ENCODE measurements around the gene CRYGC. TPM values are rescaled to one million over a fixed set of nuclear protein-coding genes. Genes with fewer than 3 reads are reported as not detected.

Gene CRYGC
- total and polyA plus RNA-seq, 2 of the 13 experiments (the other 11 are each of a cell fraction or from before 2014, with no cell fraction given) = 0.20 to 0.27 TPM

GRCh38 chr2:208175069-208175839 lies 45.6 kb upstream of the CRYGC start (continued):
- TF ChIP-seq MED1 (CRISPR knock-in tag; IDR thresholded peaks at IDR 0.05) = peak; percentile 43; the same call in 1 of the 2 replicates
- TF ChIP-seq, protein P1, sequence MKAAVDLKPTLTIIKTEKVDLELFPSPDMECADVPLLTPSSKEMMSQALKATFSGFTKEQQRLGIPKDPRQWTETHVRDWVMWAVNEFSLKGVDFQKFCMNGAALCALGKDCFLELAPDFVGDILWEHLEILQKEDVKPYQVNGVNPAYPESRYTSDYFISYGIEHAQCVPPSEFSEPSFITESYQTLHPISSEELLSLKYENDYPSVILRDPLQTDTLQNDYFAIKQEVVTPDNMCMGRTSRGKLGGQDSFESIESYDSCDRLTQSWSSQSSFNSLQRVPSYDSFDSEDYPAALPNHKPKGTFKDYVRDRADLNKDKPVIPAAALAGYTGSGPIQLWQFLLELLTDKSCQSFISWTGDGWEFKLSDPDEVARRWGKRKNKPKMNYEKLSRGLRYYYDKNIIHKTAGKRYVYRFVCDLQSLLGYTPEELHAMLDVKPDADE (CRISPR knock-in tag; IDR thresholded peaks at IDR 0.05) = no peak
- no peak for TF ChIP-seq ZSCAN25 (CRISPR knock-in tag; IDR thresholded peaks at IDR 0.05)
- TF ChIP-seq ZNF547 (CRISPR knock-in tag; IDR thresholded peaks at IDR 0.05) = no peak
- no peak for TF ChIP-seq HNF1A (IDR thresholded peaks at IDR 0.05; ENCODE audit: low read depth)
- TF ChIP-seq HNF1A (CRISPR knock-in tag; IDR thresholded peaks at IDR 0.05; ENCODE audit: borderline replicate concordance) = no peak
- peak; percentile 89 for TF ChIP-seq PITX1 (CRISPR knock-in tag; IDR thresholded peaks at IDR 0.05)
- no peak for TF ChIP-seq NCOA5 (CRISPR knock-in tag; IDR thresholded peaks at IDR 0.05)
- TF ChIP-seq AFF4 (CRISPR knock-in tag; IDR thresholded peaks at IDR 0.05) = no peak
- TF ChIP-seq, protein P2, sequence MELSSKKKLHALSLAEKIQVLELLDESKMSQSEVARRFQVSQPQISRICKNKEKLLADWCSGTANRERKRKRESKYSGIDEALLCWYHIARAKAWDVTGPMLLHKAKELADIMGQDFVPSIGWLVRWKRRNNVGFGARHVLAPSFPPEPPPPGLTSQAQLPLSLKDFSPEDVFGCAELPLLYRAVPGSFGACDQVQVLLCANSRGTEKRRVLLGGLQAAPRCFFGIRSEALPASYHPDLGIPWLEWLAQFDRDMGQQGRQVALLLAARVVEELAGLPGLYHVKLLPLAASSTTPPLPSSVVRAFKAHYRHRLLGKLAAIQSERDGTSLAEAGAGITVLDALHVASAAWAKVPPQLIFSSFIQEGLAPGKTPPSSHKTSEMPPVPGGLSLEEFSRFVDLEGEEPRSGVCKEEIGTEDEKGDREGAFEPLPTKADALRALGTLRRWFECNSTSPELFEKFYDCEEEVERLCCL (CRISPR knock-in tag; IDR thresholded peaks at IDR 0.05; ENCODE audit: borderline replicate concordance) = no peak
- TF ChIP-seq ZNF296 (CRISPR knock-in tag; conservative IDR thresholded peaks at IDR 0.05) = no peak
- no peak for TF ChIP-seq IRF1 (CRISPR knock-in tag; IDR thresholded peaks at IDR 0.05; ENCODE audit: low read depth)
- TF ChIP-seq JUNB (CRISPR knock-in tag; IDR thresholded peaks at IDR 0.05; ENCODE audit: borderline replicate concordance) = no peak
- TF ChIP-seq CCDC6 (CRISPR knock-in tag; IDR thresholded peaks at IDR 0.05) = no peak

Measured in HepG2 (cell line).